GDM1 (cell line): ENCODE data around the gene BCO1.

ENCODE experiments used
- DNase-seq: peaks from one replicate; lab custom pipeline; 2025; lab: John Stamatoyannopoulos, UW

Gene BCO1

DNA sequence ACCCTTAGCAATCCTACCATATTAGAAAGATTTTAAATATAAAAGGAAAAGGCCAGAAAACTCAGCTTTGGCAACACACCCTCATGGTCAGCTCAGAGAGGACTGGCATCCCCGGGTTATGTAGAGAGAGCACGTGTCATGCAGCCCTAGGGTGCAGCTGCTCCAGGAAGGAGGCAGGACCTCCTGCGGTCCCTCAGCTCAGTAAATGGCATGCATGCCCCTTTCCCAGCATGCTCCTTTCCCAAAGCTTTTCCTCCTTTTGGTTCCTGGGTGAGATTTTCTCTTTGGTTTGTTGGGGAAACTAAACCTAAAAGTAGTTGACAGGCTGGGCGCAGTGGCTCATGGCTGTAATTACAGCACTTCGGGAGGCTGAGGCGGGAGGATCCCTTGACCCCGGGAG is 80.2 kb downstream of the BCO1 start:
- DNase-seq, result no peak

DNA sequence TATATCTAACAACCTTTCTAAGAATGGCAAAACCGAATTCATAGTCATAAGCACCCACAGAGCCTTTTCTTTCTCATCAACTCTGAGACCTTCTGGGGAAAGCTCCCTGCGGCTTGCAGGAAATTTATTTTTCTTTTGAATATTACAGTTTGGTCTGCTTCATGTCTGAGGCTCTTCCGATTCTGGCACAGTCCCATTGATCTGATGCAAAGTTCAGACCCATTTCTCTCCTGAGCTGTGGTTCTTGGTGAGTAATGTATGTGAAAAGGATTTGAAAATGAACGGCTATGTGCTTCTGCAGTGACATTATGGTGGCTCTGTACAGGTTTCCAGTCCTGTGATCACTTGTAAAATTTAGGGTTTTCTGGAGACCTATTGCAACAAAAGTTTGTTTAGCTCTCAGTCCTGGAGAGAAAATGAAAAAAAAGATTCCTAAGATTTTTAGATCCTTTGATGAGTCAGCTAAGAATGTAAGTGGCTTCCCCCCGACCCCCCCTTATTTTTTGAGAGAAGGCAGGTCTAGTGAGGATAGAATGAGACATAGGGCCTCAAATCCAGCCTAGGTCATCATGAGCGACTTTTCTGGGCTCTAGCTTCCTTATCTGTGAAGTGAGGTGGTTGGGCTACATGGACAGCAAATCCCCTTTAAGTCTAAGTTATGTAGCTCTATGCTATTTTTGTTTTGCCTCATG is 80.9 kb downstream of the BCO1 start:
- no peak for DNase-seq

DNA sequence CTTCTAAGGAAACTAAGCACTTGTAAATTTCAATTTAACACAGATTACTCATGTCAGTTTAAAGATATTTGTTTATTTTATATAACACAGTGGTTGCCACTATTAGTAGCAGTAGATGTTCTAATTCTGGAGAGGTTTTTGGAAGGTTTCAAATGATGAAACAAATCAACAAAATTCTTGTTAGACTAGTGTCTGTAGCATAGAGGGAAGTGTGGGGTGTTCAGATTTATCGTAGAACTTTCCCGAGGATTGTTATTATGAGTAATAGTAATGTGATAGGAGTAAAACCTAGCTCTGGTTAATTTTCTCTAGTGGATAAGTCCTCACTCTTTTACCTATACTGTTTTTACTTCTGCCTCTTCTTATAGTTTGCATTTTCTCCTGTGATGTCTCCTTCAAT is 82.5 kb downstream of the BCO1 start:
- no peak for DNase-seq

DNA sequence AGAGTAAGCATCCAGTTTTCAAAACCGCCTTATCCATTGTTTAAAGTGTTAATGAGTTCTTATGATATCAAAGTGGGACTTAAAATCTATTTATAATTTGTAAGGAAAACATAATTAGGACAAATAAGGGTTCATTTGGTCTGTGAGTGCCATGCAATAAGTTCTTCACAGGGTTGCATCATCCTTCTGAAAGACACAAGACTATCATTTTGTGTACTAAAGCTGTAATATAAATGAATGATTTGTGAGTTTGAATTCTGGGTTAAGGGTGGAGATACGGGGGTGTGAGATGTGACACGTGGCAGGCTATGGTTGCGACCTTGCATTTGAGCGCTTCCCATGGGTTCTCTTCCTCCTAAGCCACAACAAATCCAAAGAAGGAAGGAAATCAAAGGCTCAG is 83.0 kb downstream of the BCO1 start:
- no peak for DNase-seq

DNA sequence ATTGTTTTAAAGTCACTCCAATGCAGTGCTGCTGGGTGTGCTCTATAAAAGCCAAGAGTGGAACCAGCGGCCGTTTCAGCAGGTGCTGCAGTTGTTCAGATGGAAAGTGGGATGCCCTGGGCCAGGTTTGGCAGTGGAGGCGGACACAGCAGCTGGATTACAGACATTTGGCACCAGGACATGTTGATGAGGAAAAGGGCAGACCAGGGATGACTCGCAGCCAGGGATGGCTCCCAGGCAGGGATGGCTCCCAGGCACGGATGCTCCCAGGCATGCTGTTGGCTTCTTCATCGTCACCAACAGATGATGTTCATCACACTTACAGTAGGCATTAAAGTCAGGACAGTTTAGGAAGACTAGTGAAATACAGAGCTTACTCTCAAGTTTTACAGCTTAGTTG is 86.3 kb downstream of the BCO1 start:
- no peak for DNase-seq

DNA sequence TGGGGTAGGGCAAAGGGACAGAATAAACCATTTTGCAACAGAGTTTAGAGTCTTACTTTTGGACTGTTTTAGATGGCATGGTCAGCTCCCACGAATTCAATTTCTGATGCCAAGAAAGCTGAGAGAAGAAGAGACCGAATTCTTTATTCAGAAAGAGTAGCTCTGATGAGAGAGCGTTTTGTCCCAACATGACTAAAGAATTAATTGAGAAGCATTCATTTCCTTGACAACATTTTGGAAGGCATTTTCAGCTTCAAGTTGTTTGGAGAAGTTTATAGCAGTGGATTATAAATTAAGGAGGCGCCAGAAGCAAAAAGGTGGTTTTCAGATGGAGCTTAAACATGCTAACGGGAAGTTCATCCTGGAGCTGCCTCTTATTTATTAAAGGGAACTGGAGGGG is 88.5 kb downstream of the BCO1 start:
- DNase-seq, result no peak

DNA sequence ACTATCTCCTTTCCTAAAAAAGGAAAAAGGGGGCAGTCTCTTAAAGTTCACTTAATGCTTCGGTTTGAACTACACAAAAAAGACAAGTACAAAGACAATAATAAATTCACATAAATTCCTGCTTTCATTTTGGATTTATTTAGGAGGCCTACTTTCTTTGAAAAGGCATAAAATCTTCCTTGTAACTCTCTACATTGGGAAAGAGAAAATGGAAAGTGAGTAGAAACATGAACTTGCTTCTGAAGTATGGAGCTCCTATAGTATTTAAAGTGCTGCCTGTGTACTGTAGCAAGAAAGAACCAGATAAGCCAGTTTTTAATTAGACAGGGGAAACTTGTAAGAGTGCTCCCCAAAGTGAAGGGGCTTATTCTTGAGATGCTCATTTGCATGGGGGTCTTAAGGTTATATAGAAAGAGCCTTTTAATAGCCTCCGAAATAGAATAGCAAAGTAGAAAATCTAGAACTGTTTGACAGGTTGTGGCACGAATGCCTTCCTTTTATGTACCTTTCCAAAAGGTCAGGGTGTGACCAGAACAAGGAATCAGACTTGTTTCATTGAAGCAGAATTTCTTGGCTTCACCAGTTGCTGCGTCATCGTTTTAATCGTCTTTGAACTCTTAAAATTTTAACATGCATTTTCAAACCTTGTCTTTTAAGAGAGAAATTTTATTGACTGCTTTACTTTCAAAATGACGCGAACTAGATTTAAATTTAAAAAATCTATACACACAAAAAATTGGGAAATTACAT is 89.1 kb downstream of the BCO1 start:
- no peak for DNase-seq

DNA sequence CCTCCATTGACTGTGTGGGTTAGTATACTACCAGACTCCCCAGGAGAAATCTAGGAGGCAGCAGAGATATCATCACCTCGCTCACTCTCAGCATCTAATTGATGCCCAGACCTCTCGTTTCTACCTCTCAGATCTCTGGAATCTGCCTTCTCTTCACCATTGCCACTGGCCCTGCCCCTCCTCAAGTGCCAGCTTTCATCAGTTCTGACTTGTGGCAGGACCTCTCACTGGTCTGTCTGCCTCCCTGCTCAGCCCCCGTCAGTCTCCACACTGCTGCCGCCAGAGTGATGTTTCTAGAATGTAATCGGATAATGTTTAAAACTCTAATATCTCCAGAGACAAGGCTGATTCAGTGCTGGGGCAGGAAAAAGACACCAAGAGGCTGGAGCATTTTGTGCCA is 91.5 kb downstream of the BCO1 start:
- DNase-seq, result no peak

DNA sequence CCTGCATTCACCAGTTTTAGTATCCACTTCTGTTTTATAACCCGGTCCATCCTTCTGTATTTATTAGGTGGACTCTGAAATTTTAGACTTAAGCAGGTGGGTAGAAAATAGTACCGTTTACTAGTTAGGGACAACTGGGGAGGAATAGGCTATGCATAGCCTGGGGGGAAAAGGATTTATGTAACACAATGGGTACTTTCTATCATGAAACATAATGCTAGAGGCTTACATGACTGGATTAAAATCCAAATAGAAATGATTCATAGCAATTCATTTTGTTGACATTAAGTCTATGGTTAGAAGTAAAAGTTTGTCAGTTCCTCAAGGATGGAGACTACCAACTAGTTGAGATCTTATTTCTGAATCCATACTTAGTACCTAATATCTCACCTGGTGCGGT is 94.9 kb downstream of the BCO1 start:
- DNase-seq, result no peak

DNA sequence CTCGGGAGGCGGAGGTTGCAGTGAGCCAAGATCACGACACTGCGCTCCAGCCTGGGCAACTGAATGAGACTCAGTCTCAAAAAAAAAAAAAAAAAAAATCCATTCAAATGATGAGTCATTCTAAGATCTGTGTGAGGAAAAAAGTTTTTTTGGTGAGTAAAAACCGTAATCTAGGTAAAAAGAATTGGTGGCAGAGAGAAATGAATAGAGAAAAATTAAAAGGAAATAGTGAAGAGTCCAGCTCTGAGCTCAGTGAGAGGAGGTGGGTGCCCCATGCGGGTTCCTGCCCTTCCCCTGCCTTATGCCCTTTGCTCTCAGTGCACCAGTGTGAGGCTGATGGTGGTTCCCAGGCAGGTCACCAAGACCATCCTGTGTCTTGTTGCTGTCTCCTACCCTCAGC is 97.2 kb downstream of the BCO1 start:
- DNase-seq, result no peak

DNA sequence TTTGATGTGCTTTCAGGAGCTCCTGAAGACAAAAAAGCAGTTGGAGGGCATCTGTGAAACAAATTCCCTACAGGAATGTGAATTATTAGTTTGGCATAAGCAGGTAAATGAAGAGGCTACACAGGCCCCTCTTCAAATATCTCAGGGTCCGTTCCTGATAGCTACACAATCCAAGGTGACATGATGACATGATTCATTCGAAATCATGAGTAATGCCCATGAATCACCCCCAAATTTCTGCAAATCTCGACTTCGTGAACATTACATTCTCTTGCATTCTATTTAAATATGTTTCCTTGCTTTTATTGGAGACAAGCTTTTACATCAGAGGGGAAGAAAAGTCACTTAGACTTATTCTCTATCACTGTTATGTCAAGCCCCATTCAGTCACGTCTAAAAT is 98.6 kb downstream of the BCO1 start:
- no peak for DNase-seq
